Central memory CD4-positive, alpha-beta T cell (primary cell): ENCODE measurements around the gene TMEM60.
"Not testable (repeated sequence)": the region's sequence is repeated elsewhere in the genome, so short reads cannot be mapped to it uniquely, and the experiment has no call there.

ENCODE experiments used
- DNase-seq: peaks from one replicate; pipeline ENCODE4 v3.0.0; 2022
- total RNA-seq, 3 experiments: gene quantifications; one replicate each; lab custom pipeline; 2026; lab: John Stamatoyannopoulos, UW

TMEM60 gene
- 6.9 to 15.0 (median 7.0) reads per million in 3 experiments for total RNA-seq

DNA sequence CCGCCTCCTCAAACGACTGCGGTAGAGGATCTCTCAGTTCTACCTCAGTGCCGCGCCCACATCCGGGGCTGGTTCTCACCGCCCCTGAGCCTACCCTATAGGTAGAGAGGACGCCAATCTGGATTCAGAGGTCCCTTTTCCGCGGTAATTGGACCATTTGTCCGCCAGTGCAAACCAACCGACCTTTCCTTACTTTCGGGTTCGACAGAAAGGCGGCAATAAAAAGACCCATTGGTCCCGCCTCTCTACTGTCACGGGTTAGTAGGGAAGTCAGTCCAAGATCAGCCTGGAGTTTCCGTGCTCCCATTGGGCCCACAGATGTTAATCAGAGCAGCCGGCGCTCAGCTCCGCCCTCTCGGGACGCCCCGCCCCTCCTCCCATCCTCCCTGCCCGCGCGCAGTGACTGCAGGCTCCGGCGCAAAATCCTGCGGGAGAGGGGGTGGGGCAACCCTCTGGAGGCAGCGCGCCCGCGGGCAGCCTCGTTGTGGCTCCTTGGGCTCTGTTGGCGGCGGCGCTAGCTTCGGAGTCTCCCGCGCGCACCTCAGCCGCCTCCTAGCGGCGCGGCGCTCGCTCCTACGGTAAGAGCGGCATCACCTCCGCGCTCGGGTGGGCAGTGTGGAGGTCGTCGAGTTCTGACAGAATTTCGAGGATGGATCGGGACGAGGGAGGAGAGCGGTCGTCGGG lies at the start of gene TMEM60, which contains the start of gene PHTF2:
Gene TMEM60 (minus strand): TSS at position 41 of the 684 bp plus-strand sequence. CDS start 4,061 bp downstream, outside the sequence.
Gene PHTF2 (plus strand): TSS at position 380 of the 684 bp plus-strand sequence.
- peak; percentile 97 for DNase-seq

DNA sequence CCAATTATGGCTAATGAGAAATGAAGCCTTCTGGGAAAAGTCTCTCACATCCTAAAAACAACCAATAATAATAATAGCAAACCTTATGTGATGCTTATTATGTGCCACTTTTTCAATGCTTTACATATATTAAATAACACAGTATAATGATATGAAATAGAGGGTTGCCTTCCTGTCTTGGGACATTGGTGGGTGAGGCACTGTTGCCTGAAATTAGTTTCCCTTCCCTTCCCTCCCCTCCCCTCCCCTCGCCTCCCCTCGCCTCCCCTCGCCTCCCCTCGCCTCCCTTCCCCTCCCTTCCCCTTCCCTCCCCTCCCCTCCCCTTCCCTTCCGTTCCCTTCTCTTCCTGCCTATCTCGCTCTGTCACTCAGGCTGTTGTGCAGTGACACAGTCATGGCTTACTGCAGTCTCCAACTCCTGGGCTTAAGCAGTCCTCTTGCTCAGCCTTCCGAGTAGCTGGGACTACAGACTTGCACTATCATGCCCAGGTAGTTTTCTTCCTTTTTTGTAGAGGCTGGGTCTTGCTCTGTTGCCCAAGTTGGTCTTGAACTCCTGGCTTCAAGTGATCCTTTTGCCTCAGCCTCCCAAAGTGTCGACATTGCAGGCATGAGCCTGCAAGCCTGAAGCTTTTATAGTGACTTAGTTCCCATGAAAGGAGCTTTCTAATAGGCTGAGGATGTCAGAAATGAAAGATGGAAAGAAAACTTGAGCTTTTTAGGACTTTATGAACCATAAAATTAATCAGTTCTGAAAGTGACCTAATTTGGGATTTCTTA lies 48.3 kb upstream of the TMEM60 start:
- no peak for DNase-seq

DNA sequence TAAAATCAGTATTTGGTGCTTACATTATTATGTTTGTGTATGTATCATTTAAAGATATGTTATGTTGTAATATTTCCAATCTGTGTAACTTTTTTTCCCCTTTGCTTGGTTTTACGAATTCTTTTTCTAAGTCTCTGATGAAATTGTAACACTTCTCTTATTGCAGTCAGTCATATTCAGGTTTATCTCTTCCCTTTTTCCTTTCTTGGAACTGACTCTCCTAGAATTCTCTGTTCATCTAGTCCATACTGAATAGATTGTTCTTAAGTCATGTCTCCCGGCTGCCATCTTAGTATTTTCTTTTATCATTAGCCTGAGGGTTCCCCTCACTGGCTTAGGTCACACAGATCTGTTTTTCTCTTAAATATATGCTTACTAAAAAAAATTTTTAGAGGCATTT lies 45.0 kb upstream of the TMEM60 start:
- no peak for DNase-seq

GRCh38 chr7:77839919-77840318 lies 41.7 kb upstream of the TMEM60 start:
- no peak for DNase-seq

- no peak for DNase-seq
Observed at GRCh38 chr7:77838929-77839491, 40.8 kb upstream of the TMEM60 start.

GRCh38 chr7:77837966-77838365 lies 39.7 kb upstream of the TMEM60 start:
- DNase-seq, result no peak

GRCh38 chr7:77837275-77837674 lies 39.0 kb upstream of the TMEM60 start:
- DNase-seq, result no peak

DNA sequence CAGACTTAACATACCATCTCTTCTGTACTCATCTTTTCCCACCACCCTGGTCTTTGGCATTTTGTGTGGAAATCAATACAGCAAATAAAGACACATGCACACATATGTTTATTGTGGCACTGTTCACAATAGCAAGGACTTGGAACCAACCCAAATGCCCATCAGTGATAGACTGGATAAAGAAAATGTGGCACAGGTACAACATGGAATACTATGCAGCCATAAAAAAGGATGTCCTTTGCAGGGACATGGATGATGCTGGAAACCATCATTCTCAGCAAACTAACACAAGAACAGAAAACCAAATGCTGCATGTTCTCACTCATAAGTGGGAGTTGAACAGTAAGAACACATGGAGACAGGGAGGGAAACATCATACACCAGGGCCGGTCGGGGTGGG lies 38.2 kb upstream of the TMEM60 start:
- not testable (repeated sequence) for DNase-seq

GRCh38 chr7:77833136-77833535 lies 34.9 kb upstream of the TMEM60 start:
- no peak for DNase-seq

GRCh38 chr7:77831953-77832352 lies 33.7 kb upstream of the TMEM60 start:
- DNase-seq, result no peak

- DNase-seq, result peak; percentile 21
Observed at GRCh38 chr7:77831481-77831880, 33.2 kb upstream of the TMEM60 start.

GRCh38 chr7:77830649-77831355 lies 32.6 kb upstream of the TMEM60 start:
- no peak for DNase-seq

DNA sequence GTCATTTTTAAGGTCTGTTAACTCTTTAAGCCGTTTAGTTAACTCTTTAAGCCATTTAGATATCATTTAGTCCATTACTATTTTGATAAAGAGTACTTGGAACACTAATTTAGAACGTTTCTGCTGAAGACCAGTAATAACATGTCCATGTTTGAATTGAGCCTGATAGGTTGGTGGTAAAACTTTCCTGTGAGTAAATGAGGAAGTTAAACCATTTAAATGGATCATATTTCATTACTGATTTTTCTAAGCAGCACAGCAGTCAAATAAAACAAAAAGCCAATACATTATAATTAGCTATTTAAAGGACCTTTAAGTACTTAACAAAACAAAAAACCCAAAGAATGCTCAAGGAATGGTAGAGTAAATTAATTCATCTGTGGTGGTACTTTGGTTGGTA lies 29.8 kb upstream of the TMEM60 start:
- no peak for DNase-seq

- DNase-seq, result no peak
Observed at GRCh38 chr7:77826300-77826699, 28.1 kb upstream of the TMEM60 start.

DNA sequence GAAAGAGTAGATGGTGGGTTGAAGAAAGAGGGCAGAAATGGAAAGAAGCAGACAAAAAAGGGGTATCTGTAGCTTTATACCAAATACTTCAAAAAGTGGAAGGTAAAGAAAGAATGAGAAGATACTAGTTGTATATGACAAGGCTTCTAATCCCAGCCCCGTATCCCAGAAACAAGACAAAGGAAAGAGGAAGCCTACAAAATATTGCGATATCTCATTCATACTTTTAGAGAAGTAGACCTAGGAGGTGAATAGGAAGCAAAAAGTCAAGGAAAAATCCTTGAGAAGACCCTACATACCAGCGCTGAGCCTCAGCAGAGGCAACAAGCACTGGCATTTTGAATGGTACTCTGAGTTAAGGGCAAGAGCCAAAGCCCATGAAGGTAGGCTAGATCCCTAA lies 26.9 kb upstream of the TMEM60 start:
- no peak for DNase-seq

DNA sequence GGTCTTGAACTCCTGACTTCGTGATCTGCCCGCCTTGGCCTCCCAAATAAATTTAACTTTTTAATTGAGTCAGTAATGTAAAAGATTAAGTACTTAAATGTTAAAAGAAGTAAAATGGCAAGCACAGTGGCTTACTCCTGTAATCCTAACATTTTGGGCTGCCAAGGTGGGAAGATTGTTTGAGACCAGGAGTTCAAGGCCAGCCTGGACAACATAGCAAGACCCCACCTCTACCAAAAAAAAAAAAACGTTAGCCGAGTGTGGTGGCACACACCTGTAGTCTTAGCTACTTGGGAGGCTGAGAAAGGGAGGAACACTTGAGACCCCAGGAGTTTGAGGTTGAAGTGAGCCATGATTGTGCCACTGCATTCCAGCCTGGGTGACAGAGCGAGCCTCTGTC lies 26.4 kb upstream of the TMEM60 start:
- DNase-seq, result no peak

- no peak for DNase-seq
Observed at GRCh38 chr7:77823787-77824186, 25.6 kb upstream of the TMEM60 start.

GRCh38 chr7:77822269-77822668 lies 24.0 kb upstream of the TMEM60 start:
- DNase-seq, result no peak

- no peak for DNase-seq
Observed at GRCh38 chr7:77820967-77821366, 22.7 kb upstream of the TMEM60 start.

GRCh38 chr7:77819021-77819420 lies 20.8 kb upstream of the TMEM60 start:
- no peak for DNase-seq

GRCh38 chr7:77813180-77813579 lies 14.9 kb upstream of the TMEM60 start:
- no peak for DNase-seq

GRCh38 chr7:77812290-77812685 lies 14.1 kb upstream of the TMEM60 start:
- no peak for DNase-seq
